ENCODE results near the gene APCDD1L.

Gene APCDD1L

GRCh38 chr20:58483051-58483450, 32.1 kb downstream of the APCDD1L start:
- Histone ChIP-seq H3K9me3 (ENCODE audit: insufficient read depth, low read length) (peaks cover 11% of the 10 kb centered on the region; the same call in 1 of the 2 replicates), H3K27me3 (ENCODE audit: low read length) (no peaks in the 10 kb centered on the region), H3K4me3 (ENCODE audit: insufficient read depth, low read length, poor library complexity, severe bottlenecking) (no peak overlapping the region), H4K20me1 (ENCODE audit: low read depth, low read length) (no peaks in the 10 kb centered on the region), H3K79me2 (ENCODE audit: insufficient read depth, low read length) (no peaks in the 10 kb centered on the region), H3K27ac (ENCODE audit: low read depth, low read length) (no peak overlapping the region), H3K36me3 (ENCODE audit: low read length) (no peaks in the 10 kb centered on the region), H3F3A (ENCODE audit: insufficient read depth) (no peaks in the 10 kb centered on the region), H3K9ac (ENCODE audit: low read length) (no peak overlapping the region), H3K9me2 (replicated peaks; ENCODE audit: insufficient read depth, low read length) (no peaks in the 10 kb centered on the region), H2AFZ (ENCODE audit: low read depth, low read length, severe bottlenecking) (no peak overlapping the region), H3K4me2 (ENCODE audit: low read depth, low read length, poor library complexity, severe bottlenecking) (no peak overlapping the region)
- TF ChIP-seq EZH2phosphoT487 (conservative IDR thresholded peaks at IDR 0.05; ENCODE audit: low read length), result no peak
- no peak for TF ChIP-seq CTCF (IDR thresholded peaks at IDR 0.05; ENCODE audit: insufficient read depth, low read length, poor library complexity, severe bottlenecking)

GRCh38 chr20:58482416-58482815, 32.8 kb downstream of the APCDD1L start:
- H3K9ac ChIP-seq (ENCODE audit: low read length), result no peak overlapping the region
- no peaks in the 10 kb centered on the region for H4K20me1 ChIP-seq (ENCODE audit: low read depth, low read length)
- no peaks in the 10 kb centered on the region for H3K79me2 ChIP-seq (ENCODE audit: insufficient read depth, low read length)
- no peaks in the 10 kb centered on the region for H3F3A ChIP-seq (ENCODE audit: insufficient read depth)
- no peak overlapping the region for H3K4me2 ChIP-seq (ENCODE audit: low read depth, low read length, poor library complexity, severe bottlenecking)
- no peak overlapping the region for H3K27ac ChIP-seq (ENCODE audit: low read depth, low read length)
- no peaks in the 10 kb centered on the region for H3K27me3 ChIP-seq (ENCODE audit: low read length)
- H2AFZ ChIP-seq (ENCODE audit: low read depth, low read length, severe bottlenecking), result no peak overlapping the region
- H3K9me2 ChIP-seq (replicated peaks; ENCODE audit: insufficient read depth, low read length), result no peaks in the 10 kb centered on the region
- H3K36me3 ChIP-seq (ENCODE audit: low read length), result no peaks in the 10 kb centered on the region
- no peak for TF ChIP-seq EZH2phosphoT487 (conservative IDR thresholded peaks at IDR 0.05; ENCODE audit: low read length)
- TF ChIP-seq CTCF (IDR thresholded peaks at IDR 0.05; ENCODE audit: insufficient read depth, low read length, poor library complexity, severe bottlenecking), result no peak
- no peak overlapping the region for H3K4me3 ChIP-seq (ENCODE audit: insufficient read depth, low read length, poor library complexity, severe bottlenecking)
- H3K9me3 ChIP-seq (ENCODE audit: insufficient read depth, low read length), result peaks cover 11% of the 10 kb centered on the region; the same call in 1 of the 2 replicates

- no peaks in the 10 kb centered on the region for H4K20me1 ChIP-seq (ENCODE audit: low read depth, low read length)
- H3K4me3 ChIP-seq (ENCODE audit: insufficient read depth, low read length, poor library complexity, severe bottlenecking), result no peak overlapping the region
- no peaks in the 10 kb centered on the region for H3F3A ChIP-seq (ENCODE audit: insufficient read depth)
- H3K9me2 ChIP-seq (replicated peaks; ENCODE audit: insufficient read depth, low read length), result no peaks in the 10 kb centered on the region
- H3K9ac ChIP-seq (ENCODE audit: low read length), result no peak overlapping the region
- no peak overlapping the region for H3K4me2 ChIP-seq (ENCODE audit: low read depth, low read length, poor library complexity, severe bottlenecking)
- H3K36me3 ChIP-seq (ENCODE audit: low read length), result no peaks in the 10 kb centered on the region
- H3K27me3 ChIP-seq (ENCODE audit: low read length), result no peaks in the 10 kb centered on the region
- H2AFZ ChIP-seq (ENCODE audit: low read depth, low read length, severe bottlenecking), result no peak overlapping the region
- no peaks in the 10 kb centered on the region for H3K79me2 ChIP-seq (ENCODE audit: insufficient read depth, low read length)
- TF ChIP-seq EZH2phosphoT487 (conservative IDR thresholded peaks at IDR 0.05; ENCODE audit: low read length) (no peak), CTCF (IDR thresholded peaks at IDR 0.05; ENCODE audit: insufficient read depth, low read length, poor library complexity, severe bottlenecking) (no peak)
- H3K9me3 ChIP-seq (ENCODE audit: insufficient read depth, low read length), result peaks cover 10% of the 10 kb centered on the region; the same call in 1 of the 2 replicates
- H3K27ac ChIP-seq (ENCODE audit: low read depth, low read length), result no peak overlapping the region
These were observed 33.6 kb downstream of the APCDD1L start for GRCh38 chr20:58481481-58482021.
